C4-2B (cell line): ENCODE measurements around the gene KLHDC3.

ENCODE experiments used
- H3K27ac ChIP-seq: fragments of 450-650 bp; 2 replicates; pipeline ENCODE4 v1.5.1; 2017
- ZFX ChIP-seq: fragments of 450-650 bp; IDR thresholded peaks from 2 replicates; pipeline ENCODE4 v1.6.1; 2017
- TF ChIP-seq, protein P1 (sequence below): fragments of 450-650 bp; conservative IDR thresholded peaks from 2 replicates; pipeline ENCODE4 v1.5.1; 2017; ENCODE audit warnings: mild to moderate bottlenecking

KLHDC3 gene

DNA sequence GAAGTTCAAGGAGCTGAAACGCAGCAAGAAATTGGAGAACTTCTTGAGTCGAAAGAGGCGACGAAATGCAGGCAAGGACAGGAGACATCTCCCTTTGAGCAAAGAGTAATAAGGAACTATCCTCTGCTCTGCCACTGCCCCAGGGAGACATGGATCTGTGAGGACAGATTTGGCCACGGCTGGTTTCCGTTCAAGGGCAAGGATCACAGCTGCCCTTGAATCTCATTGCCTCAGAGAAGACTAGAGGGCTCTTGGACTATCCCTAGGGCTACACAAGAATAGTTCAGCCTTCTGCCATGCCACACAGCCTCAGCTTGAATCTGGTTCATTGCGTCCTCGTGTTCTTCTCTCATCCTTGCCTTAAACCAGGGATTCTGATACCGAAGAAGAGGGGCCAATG lies 15.1 kb downstream of the KLHDC3 start:
- TF ChIP-seq, protein P1, sequence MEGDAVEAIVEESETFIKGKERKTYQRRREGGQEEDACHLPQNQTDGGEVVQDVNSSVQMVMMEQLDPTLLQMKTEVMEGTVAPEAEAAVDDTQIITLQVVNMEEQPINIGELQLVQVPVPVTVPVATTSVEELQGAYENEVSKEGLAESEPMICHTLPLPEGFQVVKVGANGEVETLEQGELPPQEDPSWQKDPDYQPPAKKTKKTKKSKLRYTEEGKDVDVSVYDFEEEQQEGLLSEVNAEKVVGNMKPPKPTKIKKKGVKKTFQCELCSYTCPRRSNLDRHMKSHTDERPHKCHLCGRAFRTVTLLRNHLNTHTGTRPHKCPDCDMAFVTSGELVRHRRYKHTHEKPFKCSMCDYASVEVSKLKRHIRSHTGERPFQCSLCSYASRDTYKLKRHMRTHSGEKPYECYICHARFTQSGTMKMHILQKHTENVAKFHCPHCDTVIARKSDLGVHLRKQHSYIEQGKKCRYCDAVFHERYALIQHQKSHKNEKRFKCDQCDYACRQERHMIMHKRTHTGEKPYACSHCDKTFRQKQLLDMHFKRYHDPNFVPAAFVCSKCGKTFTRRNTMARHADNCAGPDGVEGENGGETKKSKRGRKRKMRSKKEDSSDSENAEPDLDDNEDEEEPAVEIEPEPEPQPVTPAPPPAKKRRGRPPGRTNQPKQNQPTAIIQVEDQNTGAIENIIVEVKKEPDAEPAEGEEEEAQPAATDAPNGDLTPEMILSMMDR: no peak
- TF ChIP-seq ZFX: no peak
- H3K27ac ChIP-seq: no peak overlapping the region

- no peak overlapping the region for H3K27ac ChIP-seq
- TF ChIP-seq ZFX: no peak
- TF ChIP-seq, protein P1: no peak
These were observed 18.3 kb downstream of the KLHDC3 start for GRCh38 chr6:43032326-43032725.

DNA sequence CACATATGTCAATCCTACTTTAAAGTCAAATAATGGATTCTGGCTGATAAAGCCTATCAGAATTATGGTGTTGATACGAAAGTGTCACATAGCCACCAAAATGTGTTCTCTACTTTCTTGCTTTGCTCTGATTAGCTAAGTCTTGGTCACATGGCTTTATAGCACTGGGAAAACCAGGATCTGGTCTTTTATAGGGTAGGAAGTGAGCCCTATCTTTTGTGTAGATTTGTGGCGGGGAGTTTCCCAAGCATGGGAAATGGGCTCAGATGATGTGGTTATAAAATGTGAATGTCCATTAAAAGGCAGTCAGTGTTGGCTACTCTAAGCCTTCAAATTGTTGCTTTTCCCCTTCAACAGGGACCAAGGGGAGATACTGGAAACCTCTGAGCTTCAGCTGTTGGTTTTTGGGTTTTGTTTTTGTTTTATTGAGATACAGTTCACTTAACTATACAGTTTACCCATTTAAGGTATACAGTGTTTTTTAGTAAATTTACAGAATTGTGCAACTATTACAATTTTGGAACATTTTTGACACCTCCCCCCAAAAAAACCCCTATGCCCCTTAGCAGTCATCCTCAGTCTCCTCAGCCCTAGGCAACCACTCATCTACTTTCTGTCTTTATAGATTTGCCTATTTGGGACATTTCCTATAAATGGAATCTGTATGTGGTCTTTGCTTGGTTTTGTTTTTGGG lies 19.6 kb downstream of the KLHDC3 start:
- H3K27ac ChIP-seq: no peak overlapping the region
- TF ChIP-seq, protein P1: no peak
- TF ChIP-seq ZFX: no peak

DNA sequence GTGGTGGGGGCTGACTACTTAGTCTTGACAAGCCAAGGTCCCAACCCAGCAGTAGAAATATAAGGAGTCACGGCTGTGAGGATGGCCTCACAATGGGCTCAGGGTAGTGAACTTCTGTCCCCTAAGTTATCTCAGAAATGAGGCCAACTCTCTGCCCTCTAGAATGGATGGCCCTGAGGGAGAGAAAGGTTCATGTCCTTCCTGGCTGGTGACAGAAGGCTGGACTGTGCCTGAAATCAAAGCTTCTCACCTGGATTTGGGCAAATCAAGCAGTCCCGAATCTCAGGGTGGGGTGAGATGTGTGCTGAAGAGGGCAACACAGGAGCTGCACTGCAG lies 20.1 kb downstream of the KLHDC3 start:
- TF ChIP-seq, protein P1: no peak
- TF ChIP-seq ZFX: no peak

GRCh38 chr6:43035495-43036194 lies 21.6 kb downstream of the KLHDC3 start:
- TF ChIP-seq, protein P1: no peak
- no peak for TF ChIP-seq ZFX
- no peak overlapping the region for H3K27ac ChIP-seq

More for the DNA sequence above, 20.1 kb downstream of the KLHDC3 start:
- H3K27ac ChIP-seq: no peak overlapping the region

DNA sequence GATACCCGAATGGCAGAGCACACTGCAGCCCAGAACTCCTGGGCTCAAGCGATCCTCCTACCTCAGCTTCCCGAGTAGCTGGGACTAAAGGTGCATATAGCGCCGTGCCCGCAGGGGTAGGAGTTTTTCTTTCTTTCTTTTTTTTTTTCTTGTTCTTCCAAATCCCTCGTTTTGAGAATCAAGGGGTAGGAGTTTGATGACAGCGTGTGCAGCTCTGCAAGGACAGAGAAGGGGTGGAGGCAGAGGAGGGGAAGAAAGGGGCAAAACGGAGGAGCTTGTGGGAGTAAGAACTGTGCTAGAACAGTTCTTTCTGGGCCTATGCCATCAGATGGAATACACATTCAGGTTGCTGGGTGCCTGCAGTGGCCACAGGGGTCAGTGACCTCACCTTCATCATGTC lies 22.7 kb downstream of the KLHDC3 start:
- no peak for TF ChIP-seq ZFX
- TF ChIP-seq, protein P1: no peak
- H3K27ac ChIP-seq: no peak overlapping the region

DNA sequence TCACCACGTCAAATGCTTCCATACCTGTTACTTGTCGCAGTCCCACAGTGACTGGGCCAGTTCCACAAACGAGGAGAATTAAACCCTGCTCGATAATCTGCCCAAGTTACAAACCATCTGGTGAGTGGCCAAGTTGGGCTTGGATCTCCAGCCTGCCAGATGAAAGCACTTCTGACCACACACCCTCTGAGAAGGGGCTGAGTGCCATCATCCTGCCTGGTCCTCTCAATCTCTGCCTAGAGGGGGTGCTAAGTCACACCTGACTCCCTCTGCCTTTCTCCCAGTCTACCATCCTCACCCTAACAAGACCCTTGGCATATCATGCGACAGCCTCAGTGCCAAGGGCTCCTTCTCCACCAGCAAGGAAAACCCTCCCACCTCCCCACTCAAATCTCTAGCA lies 23.1 kb downstream of the KLHDC3 start:
- H3K27ac ChIP-seq: no peak overlapping the region
- TF ChIP-seq, protein P1: no peak
- TF ChIP-seq ZFX: no peak
